Naive thymus-derived CD8-positive, alpha-beta T cell (primary cell): ENCODE measurements around the gene UBTD2. TPM values are rescaled to one million over a fixed set of nuclear protein-coding genes. Genes with fewer than 3 reads are reported as not detected.
A peak's percentile ranks its signal among the peaks of the same experiment; 100 is the strongest.

ENCODE experiments used
- ATAC-seq, 2 donors: fragments of 150-1000 bp; cut with Tn5 transposase in 1 of 2; sonication (Bioruptor Pico), chemical (Tn5 transposase) in 1 of 2; 1 replicate in 1 of 2; 2 replicates in 1 of 2; pipeline ENCODE4 v1.10.0; 2021; ENCODE audit warnings: mild to moderate bottlenecking in 2 of 2, moderate library complexity in 2 of 2
- POLR2A ChIA-PET: fragments of 350-600 bp; sonication (Branson Sonifier 250); formaldehyde crosslinking; loops from one replicate; lab custom pipeline; 2021; ENCODE audit warnings: antibody characterized with exemption; lab: Charles Lee
- DNase-seq, 10 donors: peaks; one replicate each; pipeline versions ENCODE4 v3.0.0 to v3.0.0-alpha.2; 2020 to 2022
- H3K27ac Mint-ChIP-seq, 10 donors: one replicate each; pipeline ENCODE4 v1.8.0; 2020 to 2022; ENCODE audit warnings: mild to moderate bottlenecking in 10 of 10, mixed read lengths in 10 of 10, moderate library complexity in 4 of 10, inconsistent platforms in 1 of 10
- H3K27me3 Mint-ChIP-seq, 5 donors: one replicate each; pipeline ENCODE4 v1.8.0; 2021 to 2022; ENCODE audit warnings: mixed read lengths in 5 of 5
- H3K36me3 Mint-ChIP-seq, 3 donors: one replicate each; pipeline ENCODE4 v1.8.0; 2020 to 2022; ENCODE audit warnings: mixed read lengths in 3 of 3, mild to moderate bottlenecking in 2 of 3, inconsistent platforms in 1 of 3
- H3K4me1 Mint-ChIP-seq, 4 donors: one replicate each; pipeline ENCODE4 v1.8.0; 2021 to 2022; ENCODE audit warnings: mixed read lengths in 4 of 4
- H3K4me3 Mint-ChIP-seq, 10 donors: one replicate each; pipeline ENCODE4 v1.8.0; 2020 to 2022; ENCODE audit warnings: mild to moderate bottlenecking in 10 of 10, mixed read lengths in 10 of 10, moderate library complexity in 6 of 10, inconsistent platforms in 1 of 10
- H3K9me3 Mint-ChIP-seq, 9 donors: one replicate each; pipeline ENCODE4 v1.8.0; 2020 to 2022; ENCODE audit warnings: mixed read lengths in 9 of 9, mild to moderate bottlenecking in 3 of 9, inconsistent platforms in 1 of 9, moderate library complexity in 1 of 9
- polyA plus RNA-seq, 3 donors: library from polyadenylated mRNA; unstranded; fragments of 300-500 nt; fragmentation: Illumina TruSeq; gene quantifications; one replicate each; pipeline ENCODE4 v1.2.3, GENCODE V29; 2021
- total RNA-seq, 8 experiments: library from RNA in 2 of 8; stranded (reverse) in 2 of 8; gene quantifications; one replicate each; pipeline ENCODE4 v1.2.3 and lab custom pipeline; 2021 to 2026

UBTD2 gene
- total and polyA plus RNA-seq, 5 experiments from 2014 or later: 1.2 to 6.1 (median 4.3) TPM

GRCh38 chr5:172171118-172171517, 112.4 kb downstream of the UBTD2 start:
- Mint-ChIP-seq H3K4me1 (peaks cover 55 to 99% (median 96%) of the 10 kb centered on the region in 4 donors), H3K4me3 (peak overlapping the region in 6 of 10 donors; percentile 4 to 69 (median 21)), H3K9me3 (no peaks in the 10 kb centered on the region), H3K36me3 (peaks cover 4 to 51% (median 4%) of the 10 kb centered on the region in 3 donors), H3K27me3 (no peaks in the 10 kb centered on the region), H3K27ac (peak overlapping the region; percentile 87 to 100 (median 97))
- no peak for ATAC-seq
- POLR2A ChIA-PET: interaction anchor here (10.5 kb wide), 1 partner anchor 15 kb away, joined by 721 read pairs; the partner anchor contains the start of gene STK10
- no peak for DNase-seq

- peaks cover 2 to 53% (median 4%) of the 10 kb centered on the region in 3 donors for H3K36me3 Mint-ChIP-seq
These were observed 113.3 kb downstream of the UBTD2 start for GRCh38 chr5:172170251-172170701.

GRCh38 chr5:172169216-172169615, 114.3 kb downstream of the UBTD2 start:
- H3K4me1 Mint-ChIP-seq: peaks cover 42 to 95% (median 92%) of the 10 kb centered on the region in 4 donors
- no peaks in the 10 kb centered on the region for H3K9me3 Mint-ChIP-seq
- POLR2A ChIA-PET: interaction anchor here (0.6 to 2.5 kb wide), 4 partner anchors 17 to 162 kb away, joined by 3 to 15 read pairs (median 4); partner anchors contain the start of gene FBXW11
- no peaks in the 10 kb centered on the region for H3K27me3 Mint-ChIP-seq
- peak overlapping the region; percentile 77 to 100 (median 96) for H3K27ac Mint-ChIP-seq
- peak overlapping the region in 8 of 10 donors; percentile 37 to 83 (median 64) for H3K4me3 Mint-ChIP-seq
- ATAC-seq (no peak), DNase-seq (no peak)
- peaks cover 2 to 57% (median 4%) of the 10 kb centered on the region in 3 donors for H3K36me3 Mint-ChIP-seq

More at GRCh38 chr5:172170251-172170701, 113.3 kb downstream of the UBTD2 start:
- ATAC-seq (no peak), DNase-seq (no peak)
- H3K4me1 Mint-ChIP-seq: peaks cover 50 to 97% (median 91%) of the 10 kb centered on the region in 4 donors
- no peaks in the 10 kb centered on the region for H3K9me3 Mint-ChIP-seq
- H3K27ac Mint-ChIP-seq: peak overlapping the region; percentile 87 to 100 (median 97)
- no peaks in the 10 kb centered on the region for H3K27me3 Mint-ChIP-seq
- POLR2A ChIA-PET: interaction anchor here (0.6 to 10.5 kb wide), 6 partner anchors 9 to 332 kb away, joined by 3 to 721 read pairs (median 4); partner anchors contain the start of genes FBXW11 and STK10
- peak overlapping the region; percentile 11 to 83 (median 62) for H3K4me3 Mint-ChIP-seq

GRCh38 chr5:172168311-172168710, 115.3 kb downstream of the UBTD2 start:
- POLR2A ChIA-PET: interaction anchor here (0.9 to 2.5 kb wide), 2 partner anchors 18 to 54 kb away, joined by 5 to 15 read pairs; no protein-coding TSS in a partner anchor
- H3K36me3 Mint-ChIP-seq: peaks cover 2 to 53% (median 4%) of the 10 kb centered on the region in 3 donors

GRCh38 chr5:172167895-172168294, 115.7 kb downstream of the UBTD2 start:
- DNase-seq (no peak), ATAC-seq (no peak)
- Mint-ChIP-seq H3K36me3 (peaks cover 2 to 56% (median 4%) of the 10 kb centered on the region in 3 donors), H3K27ac (peak overlapping the region; percentile 83 to 100 (median 92)), H3K4me1 (peaks cover 39 to 93% (median 89%) of the 10 kb centered on the region in 4 donors), H3K9me3 (no peaks in the 10 kb centered on the region), H3K4me3 (peak overlapping the region in 9 of 10 donors; percentile 24 to 83 (median 62)), H3K27me3 (no peaks in the 10 kb centered on the region)
- POLR2A ChIA-PET: interaction anchor here (1.0 to 2.5 kb wide), 3 partner anchors 13 to 19 kb away, joined by 3 to 15 read pairs (median 3); no protein-coding TSS in a partner anchor

More at GRCh38 chr5:172168311-172168710, 115.3 kb downstream of the UBTD2 start:
- Mint-ChIP-seq H3K27ac (peak overlapping the region; percentile 83 to 100 (median 92)), H3K27me3 (no peaks in the 10 kb centered on the region), H3K4me3 (peak overlapping the region in 8 of 10 donors; percentile 44 to 83 (median 64)), H3K9me3 (no peaks in the 10 kb centered on the region), H3K4me1 (peaks cover 39 to 93% (median 89%) of the 10 kb centered on the region in 4 donors)
- DNase-seq (no peak), ATAC-seq (no peak)

- Mint-ChIP-seq H3K9me3 (no peaks in the 10 kb centered on the region), H3K4me1 (peaks cover 42 to 91% (median 88%) of the 10 kb centered on the region in 4 donors), H3K27ac (peak overlapping the region in 8 of 10 donors; percentile 34 to 100 (median 92)), H3K4me3 (peak overlapping the region in 4 of 10 donors; percentile 1 to 50 (median 39)), H3K27me3 (no peaks in the 10 kb centered on the region), H3K36me3 (peaks cover 2 to 62% (median 4%) of the 10 kb centered on the region in 3 donors)
- DNase-seq: no peak
- POLR2A ChIA-PET: interaction anchor here (0.7 to 9.7 kb wide), 5 partner anchors 9 to 96 kb away, joined by 3 to 93 read pairs (median 5); no protein-coding TSS in a partner anchor
- ATAC-seq: no peak
These were observed 117.3 kb downstream of the UBTD2 start for GRCh38 chr5:172166030-172166826.

GRCh38 chr5:172165465-172165864, 118.1 kb downstream of the UBTD2 start:
- Mint-ChIP-seq H3K4me3 (no peak overlapping the region), H3K27me3 (no peaks in the 10 kb centered on the region), H3K27ac (peak overlapping the region; percentile 5 to 81 (median 52)), H3K4me1 (peaks cover 45 to 90% (median 88%) of the 10 kb centered on the region in 4 donors), H3K9me3 (no peaks in the 10 kb centered on the region), H3K36me3 (peaks cover 3 to 65% (median 4%) of the 10 kb centered on the region in 3 donors)
- no peak for ATAC-seq
- POLR2A ChIA-PET: interaction anchor here (0.7 to 9.7 kb wide), 7 partner anchors 9 to 610 kb away, joined by 3 to 93 read pairs (median 5); no protein-coding TSS in a partner anchor
- DNase-seq: no peak

GRCh38 chr5:172164769-172165212, 118.8 kb downstream of the UBTD2 start:
- ATAC-seq (no peak), DNase-seq (no peak)
- Mint-ChIP-seq H3K36me3 (peaks cover 0 to 60% (median 1%) of the 10 kb centered on the region in 3 donors), H3K4me1 (peaks cover 43 to 90% (median 87%) of the 10 kb centered on the region in 4 donors), H3K9me3 (no peaks in the 10 kb centered on the region), H3K27ac (peak overlapping the region; percentile 10 to 83 (median 55)), H3K4me3 (no peak overlapping the region), H3K27me3 (no peaks in the 10 kb centered on the region)
- POLR2A ChIA-PET: interaction anchor here (0.7 to 9.7 kb wide), 6 partner anchors 8 to 611 kb away, joined by 3 to 93 read pairs (median 4); no protein-coding TSS in a partner anchor

- Mint-ChIP-seq H3K27me3 (no peaks in the 10 kb centered on the region), H3K36me3 (peaks cover 0 to 56% (median 1%) of the 10 kb centered on the region in 3 donors), H3K9me3 (no peaks in the 10 kb centered on the region), H3K27ac (peak overlapping the region; percentile 22 to 92 (median 78)), H3K4me1 (peaks cover 37 to 89% (median 85%) of the 10 kb centered on the region in 4 donors), H3K4me3 (peak overlapping the region in 6 of 10 donors; percentile 20 to 65 (median 38))
- DNase-seq: no peak
- POLR2A ChIA-PET: interaction anchor here (0.6 to 9.7 kb wide), 4 partner anchors 11 to 687 kb away, joined by 3 to 93 read pairs (median 10); partner anchors contain the start of gene STK10
- ATAC-seq: no peak
These were observed 120.2 kb downstream of the UBTD2 start for GRCh38 chr5:172163346-172163745.

GRCh38 chr5:172162987-172163343, 120.6 kb downstream of the UBTD2 start:
- DNase-seq: no peak
- peak overlapping the region; percentile 38 to 92 (median 72) for H3K27ac Mint-ChIP-seq
- H3K9me3 Mint-ChIP-seq: no peaks in the 10 kb centered on the region
- H3K36me3 Mint-ChIP-seq: peaks cover 0 to 56% (median 3%) of the 10 kb centered on the region in 3 donors
- H3K27me3 Mint-ChIP-seq: no peaks in the 10 kb centered on the region
- POLR2A ChIA-PET: interaction anchor here (0.7 to 9.7 kb wide), 3 partner anchors 12 to 51 kb away, joined by 3 to 93 read pairs (median 17); partner anchors contain the start of gene STK10
- no peak for ATAC-seq
- H3K4me3 Mint-ChIP-seq: peak overlapping the region in 6 of 10 donors; percentile 4 to 65 (median 25)
- peaks cover 39 to 89% (median 85%) of the 10 kb centered on the region in 4 donors for H3K4me1 Mint-ChIP-seq

- no peaks in the 10 kb centered on the region for H3K9me3 Mint-ChIP-seq
- DNase-seq (no peak), ATAC-seq (no peak)
- peak overlapping the region in 7 of 10 donors; percentile 5 to 65 (median 47) for H3K4me3 Mint-ChIP-seq
- H3K27ac Mint-ChIP-seq: peak overlapping the region; percentile 13 to 92 (median 82)
- H3K4me1 Mint-ChIP-seq: peaks cover 38 to 87% (median 83%) of the 10 kb centered on the region in 4 donors
- H3K27me3 Mint-ChIP-seq: no peaks in the 10 kb centered on the region
- POLR2A ChIA-PET: interaction anchor here (0.7 to 9.7 kb wide), 3 partner anchors 12 to 159 kb away, joined by 3 to 93 read pairs (median 17); partner anchors contain the start of gene STK10
- H3K36me3 Mint-ChIP-seq: peaks cover 0 to 57% (median 4%) of the 10 kb centered on the region in 3 donors
These were observed 121.1 kb downstream of the UBTD2 start for GRCh38 chr5:172162323-172162986.
